ENCODE results near the gene UBE2H. TPM values are rescaled to one million over a fixed set of nuclear protein-coding genes. Genes with fewer than 3 reads are reported as not detected.
A peak's percentile ranks its signal among the peaks of the same experiment; 100 is the strongest.

Gene UBE2H
- total and polyA plus RNA-seq, 2 of the 4 experiments (the other 2 are of a cell fraction): 34.6 to 49.4 TPM

DNA sequence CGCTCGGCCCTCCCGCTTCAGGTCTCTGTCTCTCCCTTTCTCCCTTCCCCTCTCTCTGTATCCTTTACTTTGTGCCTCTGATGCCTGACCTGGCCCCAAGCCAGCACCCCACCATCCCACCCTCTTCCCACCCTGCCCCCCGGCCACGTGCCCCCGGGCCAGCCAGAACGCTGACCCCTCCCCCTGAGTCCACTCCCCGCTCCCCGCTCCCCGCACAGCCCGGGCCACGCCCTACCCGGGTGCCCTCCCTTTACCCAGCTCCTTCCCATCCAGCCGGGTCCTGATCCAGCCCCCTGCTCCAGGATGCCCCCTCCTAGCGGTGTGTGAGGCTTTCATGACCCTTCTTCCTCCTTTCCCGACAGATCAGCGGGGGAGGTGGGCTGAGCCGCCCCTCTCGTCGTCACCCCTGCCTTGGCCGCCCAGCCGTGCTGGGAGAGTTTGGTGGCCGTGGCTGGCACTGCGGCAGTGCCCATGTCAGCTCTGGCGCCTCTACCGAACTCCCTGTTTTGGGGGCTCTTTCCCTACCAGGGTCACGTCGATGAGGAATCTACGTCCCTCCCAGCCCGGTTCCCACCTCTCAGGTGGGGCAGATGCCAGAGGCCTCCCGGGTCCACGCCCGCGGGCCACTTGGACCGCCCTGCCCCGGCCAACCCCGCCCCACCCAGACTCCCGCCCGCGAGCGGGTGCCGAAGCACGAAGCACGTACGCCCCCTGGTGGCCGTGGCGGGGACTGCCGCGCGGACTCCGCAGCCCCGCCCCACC is 127.4 kb downstream of the UBE2H start:
- intact Hi-C loops (cut with micrococcal nuclease): loop anchor here (1.0 to 10.0 kb wide), 3 partner anchors 161 to 341 kb away; no protein-coding TSS in a partner anchor
- Histone ChIP-seq H2AFZ (replicated peaks; ENCODE audit: low read length, poor library complexity) (peak overlapping the region; percentile 100), H3K4me3 (ENCODE audit: insufficient read depth, low read depth, low read length) (peak overlapping the region; percentile 96), H3K4ac (ENCODE audit: low read depth, low read length) (peak overlapping the region; percentile 96), H3K18ac (ENCODE audit: low read depth, low read length) (peak overlapping the region; percentile 17; the same call in 1 of the 2 replicates), H2BK15ac (ENCODE audit: low read depth, low read length) (peak overlapping the region; percentile 93; the same call in 1 of the 3 replicates), H3K56ac (ENCODE audit: extremely low read depth, insufficient read depth, low read length) (peak overlapping the region; percentile 63), H4K5ac (ENCODE audit: low read depth, low read length) (peak overlapping the region; percentile 72), H2BK5ac (ENCODE audit: low read depth, low read length, poor library complexity, severe bottlenecking) (peak overlapping the region; percentile 78), H3K4me2 (ENCODE audit: low read depth, low read length) (peak overlapping the region; percentile 99), H4K20me1 (ENCODE audit: insufficient read depth, low read length) (no peaks in the 10 kb centered on the region), H3K9me1 (ENCODE audit: insufficient read depth, low read length) (peaks cover 9% of the 10 kb centered on the region), H3K27ac (ENCODE audit: insufficient read depth, low read length) (peak overlapping the region; percentile 71), H3K9me3 (ENCODE audit: control insufficient read depth, insufficient read depth, low read length) (no peaks in the 10 kb centered on the region), H3K36me3 (ENCODE audit: control insufficient read depth, insufficient read depth, low read length) (peaks cover 4% of the 10 kb centered on the region; the same call in 1 of the 2 replicates), H2BK20ac (ENCODE audit: low read depth, low read length) (peak overlapping the region; percentile 26; the same call in 1 of the 2 replicates), H3K14ac (replicated peaks; ENCODE audit: low read depth, low read length) (peak overlapping the region; percentile 94), H3K79me1 (ENCODE audit: low read depth in 1 of 2, low read length in 2 of 2) (peaks cover 0 to 14% of the 10 kb centered on the region in 2 experiments; a peak in 3 of 4 replicates), H2AK9ac (replicated peaks; ENCODE audit: low read depth, low read length, poor library complexity) (peak overlapping the region; percentile 97), H4K91ac (ENCODE audit: insufficient read depth, low read depth, low read length) (peak overlapping the region; percentile 94), H3K9ac (ENCODE audit: low read depth, low read length) (peak overlapping the region; percentile 78), H4K8ac (ENCODE audit: low read depth in 2 of 2, low read length in 2 of 2) (peak overlapping the region; percentile 83 to 88), H3K27me3 (ENCODE audit: control insufficient read depth, insufficient read depth, low read length) (no peaks in the 10 kb centered on the region), H3K4me1 (ENCODE audit: control insufficient read depth, insufficient read depth, low read length) (peaks cover 9% of the 10 kb centered on the region), H2AK5ac (ENCODE audit: low read depth, low read length) (peak overlapping the region; percentile 62), H3K23ac (ENCODE audit: low read depth, low read length) (peak overlapping the region; percentile 52; the same call in 1 of the 2 replicates), H2BK120ac (ENCODE audit: low read depth, low read length) (peak overlapping the region; percentile 87)
- in situ Hi-C loops (cut with MboI; ENCODE audit: low sequenced_read_pairs): loop anchor here (5.0 kb wide), 1 partner anchor 187 kb away; no protein-coding TSS in a partner anchor
- 0% methylated on average over 10 of the region's 52 CpGs; no CpG with 5 or more reads in 1 of the 2 experiments for WGBS, 2 experiments (ENCODE audit: extremely low coverage in 2 of 2, insufficient read length in 1 of 2)
- POLR2A ChIA-PET (ENCODE audit: unreplicated experiment): interaction anchor here (1.0 kb wide), 1 partner anchor 184 kb away, joined by 4 read pairs; no protein-coding TSS in a partner anchor
- ATAC-seq (ENCODE audit: low read depth): peak; percentile 87
- TF ChIP-seq CHD1 (IDR thresholded peaks at IDR 0.05; ENCODE audit: low read depth, low read length) (no peak), RAD21 (IDR thresholded peaks at IDR 0.05; ENCODE audit: low read length) (peak; percentile 64), SMC3 (IDR thresholded peaks at IDR 0.05; ENCODE audit: low read depth, low read length) (peak; percentile 48), MAZ (IDR thresholded peaks at IDR 0.05; ENCODE audit: borderline replicate concordance, low read depth, low read length) (peak; percentile 80; the same call in 1 of the 2 replicates)
- TF ChIP-seq, protein P1, sequence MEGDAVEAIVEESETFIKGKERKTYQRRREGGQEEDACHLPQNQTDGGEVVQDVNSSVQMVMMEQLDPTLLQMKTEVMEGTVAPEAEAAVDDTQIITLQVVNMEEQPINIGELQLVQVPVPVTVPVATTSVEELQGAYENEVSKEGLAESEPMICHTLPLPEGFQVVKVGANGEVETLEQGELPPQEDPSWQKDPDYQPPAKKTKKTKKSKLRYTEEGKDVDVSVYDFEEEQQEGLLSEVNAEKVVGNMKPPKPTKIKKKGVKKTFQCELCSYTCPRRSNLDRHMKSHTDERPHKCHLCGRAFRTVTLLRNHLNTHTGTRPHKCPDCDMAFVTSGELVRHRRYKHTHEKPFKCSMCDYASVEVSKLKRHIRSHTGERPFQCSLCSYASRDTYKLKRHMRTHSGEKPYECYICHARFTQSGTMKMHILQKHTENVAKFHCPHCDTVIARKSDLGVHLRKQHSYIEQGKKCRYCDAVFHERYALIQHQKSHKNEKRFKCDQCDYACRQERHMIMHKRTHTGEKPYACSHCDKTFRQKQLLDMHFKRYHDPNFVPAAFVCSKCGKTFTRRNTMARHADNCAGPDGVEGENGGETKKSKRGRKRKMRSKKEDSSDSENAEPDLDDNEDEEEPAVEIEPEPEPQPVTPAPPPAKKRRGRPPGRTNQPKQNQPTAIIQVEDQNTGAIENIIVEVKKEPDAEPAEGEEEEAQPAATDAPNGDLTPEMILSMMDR (conservative IDR thresholded peaks at IDR 0.05; ENCODE audit: low read depth, low read length): peak; percentile 57
- dilution Hi-C loops (cut with HindIII; ENCODE audit: low sequenced_read_pairs, unreplicated experiment): no loop called here
- DNase-seq: peak; percentile 43
- no TSS peak for BruUV-seq (replicated peaks)
- CTCF ChIA-PET: interaction anchor here (0.6 to 2.5 kb wide), 8 partner anchors 12 to 494 kb away, joined by 3 to 9 read pairs (median 3); no protein-coding TSS in a partner anchor

Measured in IMR-90 (cell line).